GM12873 (cell line): ENCODE results near the gene GPR162.

Source experiments
- TF ChIP-seq, protein P1 (sequence below): IDR thresholded peaks from 2 replicates; pipeline ENCODE4 v1.5.1; 2012; ENCODE audit warnings: low read depth, mild to moderate bottlenecking, moderate library complexity, low read length, control low read depth; ENCODE audit not compliant: insufficient read depth; ENCODE audit errors: missing control alignments

The GPR162 gene, protein sequence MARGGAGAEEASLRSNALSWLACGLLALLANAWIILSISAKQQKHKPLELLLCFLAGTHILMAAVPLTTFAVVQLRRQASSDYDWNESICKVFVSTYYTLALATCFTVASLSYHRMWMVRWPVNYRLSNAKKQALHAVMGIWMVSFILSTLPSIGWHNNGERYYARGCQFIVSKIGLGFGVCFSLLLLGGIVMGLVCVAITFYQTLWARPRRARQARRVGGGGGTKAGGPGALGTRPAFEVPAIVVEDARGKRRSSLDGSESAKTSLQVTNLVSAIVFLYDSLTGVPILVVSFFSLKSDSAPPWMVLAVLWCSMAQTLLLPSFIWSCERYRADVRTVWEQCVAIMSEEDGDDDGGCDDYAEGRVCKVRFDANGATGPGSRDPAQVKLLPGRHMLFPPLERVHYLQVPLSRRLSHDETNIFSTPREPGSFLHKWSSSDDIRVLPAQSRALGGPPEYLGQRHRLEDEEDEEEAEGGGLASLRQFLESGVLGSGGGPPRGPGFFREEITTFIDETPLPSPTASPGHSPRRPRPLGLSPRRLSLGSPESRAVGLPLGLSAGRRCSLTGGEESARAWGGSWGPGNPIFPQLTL

DNA sequence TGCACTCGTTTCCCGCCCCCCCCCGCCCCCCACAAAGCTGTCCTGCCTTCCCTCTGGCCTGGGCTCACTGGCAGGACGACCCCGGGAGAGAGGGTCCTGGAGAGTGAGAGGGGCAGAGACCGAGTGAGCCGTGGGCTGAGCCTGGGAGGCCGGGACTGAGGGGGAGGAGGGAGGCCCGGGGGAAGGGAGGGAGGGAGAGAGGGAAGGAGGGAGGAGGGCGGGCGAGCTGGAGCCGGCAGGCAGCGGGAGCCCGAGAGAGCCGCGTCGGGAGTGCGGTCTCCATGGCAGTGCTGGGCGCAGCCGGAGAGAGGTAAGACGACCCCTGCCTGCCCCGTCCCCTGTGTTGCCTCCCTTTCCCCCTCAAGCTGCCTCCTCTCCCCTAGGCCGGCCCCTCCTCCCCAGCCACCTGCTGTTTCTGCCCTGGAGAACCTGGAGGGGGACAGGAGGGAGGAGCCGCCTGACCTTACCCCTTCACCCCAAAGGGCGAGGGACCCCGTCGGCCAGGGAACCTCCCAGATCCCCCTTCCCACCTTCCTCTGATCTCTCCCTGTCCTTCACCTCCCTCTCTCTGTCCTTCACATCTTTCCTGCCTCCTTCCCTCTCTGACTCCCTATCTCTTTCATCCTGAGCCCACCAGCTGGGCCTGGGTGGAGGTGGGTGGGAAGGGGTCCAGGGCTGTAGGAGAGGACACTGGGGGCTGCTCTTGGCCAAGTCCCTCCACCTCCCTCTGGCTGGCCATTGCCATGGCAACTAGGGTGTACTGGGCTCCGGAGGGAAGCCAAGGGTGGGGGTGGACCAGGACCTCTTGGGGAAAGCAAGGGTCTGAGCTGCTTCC, at the start of gene GPR162:
TSS of gene GPR162 (plus strand) at position 231 of the 835 bp plus-strand sequence. CDS start 2,078 bp downstream, outside the sequence.
- TF ChIP-seq, protein P1, sequence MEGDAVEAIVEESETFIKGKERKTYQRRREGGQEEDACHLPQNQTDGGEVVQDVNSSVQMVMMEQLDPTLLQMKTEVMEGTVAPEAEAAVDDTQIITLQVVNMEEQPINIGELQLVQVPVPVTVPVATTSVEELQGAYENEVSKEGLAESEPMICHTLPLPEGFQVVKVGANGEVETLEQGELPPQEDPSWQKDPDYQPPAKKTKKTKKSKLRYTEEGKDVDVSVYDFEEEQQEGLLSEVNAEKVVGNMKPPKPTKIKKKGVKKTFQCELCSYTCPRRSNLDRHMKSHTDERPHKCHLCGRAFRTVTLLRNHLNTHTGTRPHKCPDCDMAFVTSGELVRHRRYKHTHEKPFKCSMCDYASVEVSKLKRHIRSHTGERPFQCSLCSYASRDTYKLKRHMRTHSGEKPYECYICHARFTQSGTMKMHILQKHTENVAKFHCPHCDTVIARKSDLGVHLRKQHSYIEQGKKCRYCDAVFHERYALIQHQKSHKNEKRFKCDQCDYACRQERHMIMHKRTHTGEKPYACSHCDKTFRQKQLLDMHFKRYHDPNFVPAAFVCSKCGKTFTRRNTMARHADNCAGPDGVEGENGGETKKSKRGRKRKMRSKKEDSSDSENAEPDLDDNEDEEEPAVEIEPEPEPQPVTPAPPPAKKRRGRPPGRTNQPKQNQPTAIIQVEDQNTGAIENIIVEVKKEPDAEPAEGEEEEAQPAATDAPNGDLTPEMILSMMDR, result no peak

DNA sequence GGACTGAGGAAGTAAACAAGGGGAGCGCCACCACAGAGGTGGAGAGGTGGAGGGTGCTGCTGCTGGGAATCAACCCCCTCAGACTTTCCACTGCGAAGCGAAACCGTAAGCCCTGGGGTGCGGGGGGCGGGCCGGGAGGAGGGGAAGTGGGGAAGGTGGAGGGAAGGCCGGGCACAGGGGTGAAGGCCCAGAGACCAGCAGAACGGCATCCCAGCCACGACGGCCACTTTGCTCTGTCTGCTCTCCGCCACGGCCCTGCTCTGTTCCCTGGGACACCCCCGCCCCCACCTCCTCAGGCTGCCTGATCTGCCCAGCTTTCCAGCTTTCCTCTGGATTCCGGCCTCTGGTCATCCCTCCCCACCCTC, 49.3 kb upstream of the GPR162 start, which contains the start of gene LAG3:
TSS of gene LAG3 (plus strand) at position 190 of the 365 bp plus-strand sequence. CDS start 333 bp downstream, outside the sequence.
- TF ChIP-seq, protein P1, result no peak

- TF ChIP-seq, protein P1, result no peak
These were observed 48.7 kb upstream of the GPR162 start for GRCh38 chr12:6772726-6773589.

DNA sequence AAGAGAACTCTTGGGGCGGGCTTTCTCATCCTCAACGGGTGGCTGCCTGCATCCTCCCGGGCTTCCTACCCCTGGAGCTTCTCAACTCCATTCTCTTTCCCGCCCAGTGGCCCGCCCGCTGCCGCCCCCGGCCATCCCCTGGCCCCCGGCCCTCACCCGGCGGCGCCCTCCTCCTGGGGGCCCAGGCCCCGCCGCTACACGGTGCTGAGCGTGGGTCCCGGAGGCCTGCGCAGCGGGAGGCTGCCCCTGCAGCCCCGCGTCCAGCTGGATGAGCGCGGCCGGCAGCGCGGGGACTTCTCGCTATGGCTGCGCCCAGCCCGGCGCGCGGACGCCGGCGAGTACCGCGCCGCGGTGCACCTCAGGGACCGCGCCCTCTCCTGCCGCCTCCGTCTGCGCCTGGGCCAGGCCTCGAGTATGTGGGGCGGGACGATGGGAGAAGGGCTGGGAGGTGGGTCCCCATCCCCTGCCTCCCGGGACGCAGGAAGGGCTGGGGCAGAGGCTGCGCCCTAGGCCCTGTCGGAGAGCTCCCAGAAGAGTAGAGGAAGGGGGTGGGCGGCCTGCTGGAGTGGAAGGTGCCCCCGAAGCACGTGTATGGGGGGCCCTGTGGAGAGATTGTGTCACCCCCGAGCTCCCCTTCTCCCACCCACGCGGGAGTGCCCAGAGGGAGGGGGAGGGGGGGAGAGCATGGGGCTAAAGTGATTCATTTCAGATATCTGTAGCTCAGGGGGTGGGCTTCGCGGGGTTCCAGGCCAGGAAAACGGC, 47.9 kb upstream of the GPR162 start:
- TF ChIP-seq, protein P1, result no peak

GRCh38 chr12:6774499-6775062, 47.0 kb upstream of the GPR162 start:
- TF ChIP-seq, protein P1, result no peak
